Mesodermal cell (in vitro differentiated cells): ENCODE results near the gene NCAM2.

Experiments used
- H3K27ac ChIP-seq: 2 replicates; pipeline ENCODE4 v1.7.0; 2013; ENCODE audit warnings: mild to moderate bottlenecking, low read depth, low read length, moderate library complexity; ENCODE audit not compliant: severe bottlenecking
- H3K36me3 ChIP-seq: 2 replicates; pipeline ENCODE4 v1.7.1; 2013; ENCODE audit warnings: mild to moderate bottlenecking, low read length, moderate library complexity; ENCODE audit not compliant: control insufficient read depth, insufficient read depth
- H3K4me1 ChIP-seq: one replicate; pipeline ENCODE4 v1.7.1; 2013; ENCODE audit warnings: mild to moderate bottlenecking, low read length; ENCODE audit not compliant: insufficient read depth, control insufficient read depth, poor library complexity, severe bottlenecking
- H3K4me3 ChIP-seq: 2 replicates; pipeline ENCODE4 v1.7.0; 2013; ENCODE audit warnings: low read length, control low read depth, mild to moderate bottlenecking; ENCODE audit not compliant: insufficient read depth, poor library complexity, severe bottlenecking; ENCODE audit errors: extremely low read depth
- H3K9me3 ChIP-seq: 2 replicates; pipeline ENCODE4 v1.7.1; 2013; ENCODE audit warnings: mild to moderate bottlenecking, low read length, moderate library complexity; ENCODE audit not compliant: control insufficient read depth
- WGBS, 2 experiments: methylation state at CpG; one replicate each; pipeline ENCODE4 v1.1.5; 2013; ENCODE audit warnings: missing lambda C conversion rate in 2 of 2; ENCODE audit not compliant: insufficient coverage in 2 of 2; 5-methylcytosine and 5-hydroxymethylcytosine counted together

Gene NCAM2

DNA sequence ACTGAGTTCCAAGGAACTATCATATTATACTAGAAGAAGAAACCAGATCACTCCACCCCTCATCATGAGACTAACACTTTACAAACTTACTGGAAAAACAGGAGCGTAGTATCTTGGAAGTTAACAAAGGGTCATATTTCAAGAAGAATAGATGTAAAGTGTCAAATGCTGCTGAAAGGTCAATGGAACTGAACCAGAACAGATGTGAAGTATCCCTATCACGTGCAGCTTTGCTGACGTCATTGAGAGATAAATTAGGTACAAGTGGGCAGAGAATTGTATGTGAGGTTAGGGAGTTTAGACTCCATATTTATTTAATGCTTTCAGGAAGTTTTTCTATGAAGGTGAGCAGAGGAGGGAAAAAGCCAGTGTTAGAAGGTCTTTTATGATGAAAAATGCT, 483.0 kb downstream of the NCAM2 start:
- WGBS, 2 experiments = 84 to 90% methylated on average over 3 of the region's 3 CpGs
- no peak overlapping the region for H3K27ac ChIP-seq
- no peaks in the 10 kb centered on the region for H3K4me1 ChIP-seq
- H3K36me3 ChIP-seq = no peaks in the 10 kb centered on the region
- no peak overlapping the region for H3K4me3 ChIP-seq
- H3K9me3 ChIP-seq = no peaks in the 10 kb centered on the region

DNA sequence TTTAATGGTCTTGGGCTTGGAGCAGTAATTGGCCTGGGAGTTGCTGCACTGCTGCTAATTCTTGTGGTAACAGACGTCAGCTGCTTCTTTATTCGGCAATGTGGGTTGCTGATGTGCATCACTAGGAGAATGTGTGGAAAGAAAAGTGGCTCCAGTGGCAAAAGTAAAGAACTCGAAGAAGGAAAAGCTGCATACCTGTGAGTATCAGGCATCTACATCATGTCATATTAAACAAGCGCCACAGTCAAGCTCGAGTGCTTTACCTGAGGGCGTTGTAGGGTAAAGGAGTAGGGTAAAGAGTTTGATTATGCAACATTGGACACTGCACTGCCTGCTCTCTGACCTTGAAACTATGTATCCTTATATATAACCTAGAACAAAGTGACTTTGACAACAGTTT, 510.6 kb downstream of the NCAM2 start:
- WGBS, 2 experiments = 85 to 100% methylated on average over 2 to 3 of the region's 6 CpGs

DNA sequence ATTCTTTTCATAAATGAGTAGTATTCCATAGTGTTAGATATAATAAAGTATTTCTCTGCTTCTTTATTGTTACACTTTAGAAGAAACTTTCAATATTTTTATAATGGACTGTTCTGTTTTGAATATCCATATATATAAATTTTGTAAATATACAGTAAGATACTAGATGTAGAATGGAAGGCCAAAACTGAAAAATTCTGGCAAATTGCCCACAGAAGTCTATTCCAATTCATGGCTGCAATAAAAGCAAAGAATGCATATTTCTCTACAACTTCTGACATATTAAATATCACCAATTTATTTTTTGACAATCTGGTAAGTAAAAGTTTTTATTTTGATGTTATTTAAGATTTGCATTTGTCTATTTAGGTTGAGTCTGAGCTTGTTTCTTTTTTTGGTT, 532.5 kb downstream of the NCAM2 start:
- Histone ChIP-seq H3K4me3 (no peak overlapping the region), H3K9me3 (no peaks in the 10 kb centered on the region), H3K27ac (no peak overlapping the region), H3K36me3 (no peaks in the 10 kb centered on the region), H3K4me1 (no peaks in the 10 kb centered on the region)

More for the DNA sequence above, 510.6 kb downstream of the NCAM2 start:
- Histone ChIP-seq H3K36me3 (no peaks in the 10 kb centered on the region), H3K4me1 (no peaks in the 10 kb centered on the region), H3K9me3 (no peaks in the 10 kb centered on the region), H3K27ac (no peak overlapping the region), H3K4me3 (no peak overlapping the region)

DNA sequence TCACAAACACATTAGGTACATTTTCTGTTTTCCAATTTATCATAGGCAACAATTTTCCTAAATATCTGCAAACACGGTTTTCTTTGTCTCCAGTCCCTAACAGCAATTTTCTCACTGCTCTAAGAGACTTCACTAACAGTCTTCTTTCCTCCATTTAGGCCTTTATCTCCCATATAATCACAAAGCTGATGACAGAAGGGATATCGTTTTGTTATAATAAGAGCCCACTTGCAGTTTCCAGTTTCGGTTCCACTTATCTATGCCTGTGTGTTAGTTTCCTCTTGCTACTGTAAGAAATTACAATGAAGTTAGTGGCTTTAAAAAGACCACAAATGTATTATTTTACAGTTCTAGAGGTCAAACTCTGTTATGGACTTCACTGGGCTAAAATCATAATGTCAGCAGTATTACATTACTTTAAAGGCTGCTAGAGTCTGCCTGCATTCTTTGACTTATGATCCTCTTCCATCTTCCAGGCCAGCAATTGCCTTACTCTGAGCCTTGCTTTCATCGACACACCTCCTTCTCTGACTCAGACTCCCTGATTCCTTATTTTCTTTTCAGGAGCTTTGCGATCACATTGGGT, 549.3 kb downstream of the NCAM2 start:
- H3K27ac ChIP-seq = no peak overlapping the region
- WGBS, 2 experiments = 89 to 92% methylated on average over 2 to 3 of the region's 5 CpGs
- H3K36me3 ChIP-seq = no peaks in the 10 kb centered on the region
- H3K9me3 ChIP-seq = no peaks in the 10 kb centered on the region
- no peaks in the 10 kb centered on the region for H3K4me1 ChIP-seq
- no peak overlapping the region for H3K4me3 ChIP-seq

DNA sequence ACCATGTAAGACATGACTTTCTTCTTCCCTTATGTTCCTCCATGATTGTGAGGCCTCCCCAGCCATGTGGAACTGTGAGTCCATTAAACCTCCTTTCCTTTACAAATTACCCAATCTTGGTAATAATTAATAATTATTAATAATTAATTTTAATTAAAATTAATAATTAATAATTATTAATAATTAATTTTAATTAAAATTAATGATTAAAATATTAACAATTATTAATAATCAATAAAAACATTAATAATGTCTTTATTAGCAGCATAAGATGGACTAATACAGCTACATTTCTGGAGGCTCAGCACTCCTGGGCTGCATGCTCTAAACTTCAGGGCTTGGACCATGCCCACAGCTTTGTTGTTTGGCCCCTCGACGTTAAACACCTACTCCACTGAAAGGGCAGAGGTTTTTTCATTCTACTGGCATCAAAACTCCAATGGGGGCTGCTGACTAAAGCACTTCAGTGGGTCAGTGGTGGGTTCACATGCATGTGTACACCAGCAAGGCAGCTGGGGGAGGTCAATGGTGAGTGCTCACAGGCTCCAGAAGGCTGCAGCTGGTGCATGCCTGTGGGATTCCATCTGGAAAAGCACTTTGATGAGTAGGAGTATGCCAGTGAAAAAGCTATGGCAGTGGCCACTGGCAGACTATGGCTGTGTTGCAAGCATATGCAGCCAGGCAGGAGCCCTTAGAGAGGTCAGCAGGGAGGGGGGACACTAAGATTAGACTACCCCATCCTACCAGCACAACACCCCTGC, 561.3 kb downstream of the NCAM2 start:
- H3K9me3 ChIP-seq = peaks cover 4% of the 10 kb centered on the region
- WGBS, 2 experiments = 90% methylated on average over 2 of the region's 2 CpGs; no CpG with 5 or more reads in 1 of the 2 experiments
- H3K4me3 ChIP-seq = no peak overlapping the region
- H3K36me3 ChIP-seq = no peaks in the 10 kb centered on the region
- no peak overlapping the region for H3K27ac ChIP-seq
- no peaks in the 10 kb centered on the region for H3K4me1 ChIP-seq
